A549 (cell line): ENCODE results near the gene MRAP2.

Experiments used
- HDAC2 ChIP-seq: fragments of 200-600 bp; sonication (generic); IDR thresholded peaks from 2 replicates; pipeline ENCODE4 v1.6.1; 2016
- NR3C1 ChIP-seq: fragments of >200 bp; sonication (Bioruptor Twin); formaldehyde crosslinking; IDR thresholded peaks from 3 replicates; pipeline ENCODE4 v1.6.1; 2017
- POLR2A ChIP-seq: IDR thresholded peaks from 2 replicates; pipeline ENCODE4 v1.6.1; 2012; ENCODE audit warnings: mild to moderate bottlenecking, low read length
- POLR2AphosphoS2 ChIP-seq: conservative IDR thresholded peaks from 2 replicates; pipeline ENCODE4 v1.6.1; 2012; ENCODE audit warnings: low read length, improper control_type of control experiment, inconsistent platforms
- SREBF2 ChIP-seq: fragments of 450-650 bp; IDR thresholded peaks from 2 replicates; pipeline ENCODE4 v1.6.1; 2014; ENCODE audit warnings: mild to moderate bottlenecking, moderate library complexity

DNA sequence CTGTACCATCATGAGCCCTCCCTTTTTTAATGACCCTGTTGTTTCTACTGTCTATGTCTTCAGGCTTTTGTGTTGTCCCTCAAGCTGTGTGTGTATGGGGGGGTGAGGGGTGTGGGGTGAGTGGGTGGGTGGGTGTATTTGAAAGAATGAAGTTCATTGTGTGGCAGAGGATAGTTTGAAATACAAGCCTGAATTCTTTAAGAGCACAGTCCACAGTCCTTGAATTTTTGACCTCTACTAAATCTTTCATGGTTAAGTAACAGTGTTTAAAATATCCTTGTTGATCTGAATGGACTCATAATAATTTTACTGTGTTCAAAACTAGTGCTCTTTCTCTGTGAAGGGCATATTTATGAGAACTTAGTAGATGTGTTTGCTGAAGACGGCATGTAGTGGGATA is 10.0 kb downstream of the MRAP2 start:
- TF ChIP-seq HDAC2 (no peak), POLR2A (no peak), SREBF2 (no peak), POLR2AphosphoS2 (no peak), NR3C1 (no peak)
